DND-41 (cell line): Measurements from ENCODE around the gene MTHFR.
A peak's percentile ranks its signal among the peaks of the same experiment; 100 is the strongest.

ENCODE experiments used
- EZH2 ChIP-seq: IDR thresholded peaks from 3 replicates; pipeline ENCODE4 v1.6.1; 2012; ENCODE audit warnings: borderline replicate concordance, low read depth, mild to moderate bottlenecking, moderate library complexity, low read length, inconsistent platforms; ENCODE audit not compliant: severe bottlenecking
- TF ChIP-seq, protein P1 (sequence below): IDR thresholded peaks from 2 replicates; pipeline ENCODE4 v1.5.1; 2012; ENCODE audit warnings: borderline replicate concordance, low read length, moderate library complexity, mild to moderate bottlenecking; ENCODE audit not compliant: poor library complexity, severe bottlenecking; ENCODE audit errors: extremely low read depth

DNA sequence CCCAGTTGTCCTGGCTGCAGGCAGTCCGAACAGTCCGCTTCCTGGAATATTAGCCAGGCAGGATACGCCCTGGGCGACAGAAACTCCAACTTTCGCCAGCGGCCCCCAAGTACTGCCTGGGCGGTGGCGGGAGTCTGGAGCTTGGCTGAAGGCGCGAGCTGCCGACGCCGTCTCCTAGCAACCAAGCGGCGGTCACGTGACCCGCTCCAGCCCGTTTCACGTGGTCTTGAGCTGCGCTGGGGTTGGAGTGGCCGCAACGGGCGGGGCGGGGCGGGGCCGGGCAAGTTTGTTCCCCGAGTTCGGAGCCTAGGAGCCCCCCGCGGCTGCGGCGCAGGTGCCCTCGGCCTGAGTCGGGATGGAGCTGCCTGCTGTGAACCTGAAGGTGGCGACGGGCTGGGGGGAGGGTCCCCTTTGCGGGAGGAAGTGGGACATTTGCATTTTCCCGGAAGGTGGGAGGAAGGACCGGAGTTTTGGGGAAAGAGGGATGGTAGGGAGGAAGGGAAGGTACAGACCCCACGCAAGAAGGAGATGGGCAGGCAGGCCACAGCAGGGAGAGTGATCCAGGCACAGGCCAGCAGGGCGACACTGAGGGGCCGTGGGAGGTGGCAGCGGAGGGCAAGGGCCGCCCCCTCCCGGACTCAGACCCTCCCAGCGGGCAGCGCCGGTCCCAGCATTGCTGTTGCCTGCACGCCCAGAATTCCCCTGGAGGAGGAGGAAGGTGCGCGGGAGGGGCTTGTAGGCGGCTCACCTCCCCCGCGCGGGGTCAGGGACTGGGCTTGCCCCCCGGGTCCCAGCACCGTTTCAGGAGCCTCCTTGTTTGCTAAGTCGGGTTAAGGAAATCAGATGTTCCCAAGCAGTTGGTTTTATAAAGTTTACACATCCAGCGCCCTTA lies 69.7 kb downstream of the MTHFR start, which contains the start of gene AGTRAP:
- peak; percentile 74 for TF ChIP-seq EZH2
- TF ChIP-seq, protein P1, sequence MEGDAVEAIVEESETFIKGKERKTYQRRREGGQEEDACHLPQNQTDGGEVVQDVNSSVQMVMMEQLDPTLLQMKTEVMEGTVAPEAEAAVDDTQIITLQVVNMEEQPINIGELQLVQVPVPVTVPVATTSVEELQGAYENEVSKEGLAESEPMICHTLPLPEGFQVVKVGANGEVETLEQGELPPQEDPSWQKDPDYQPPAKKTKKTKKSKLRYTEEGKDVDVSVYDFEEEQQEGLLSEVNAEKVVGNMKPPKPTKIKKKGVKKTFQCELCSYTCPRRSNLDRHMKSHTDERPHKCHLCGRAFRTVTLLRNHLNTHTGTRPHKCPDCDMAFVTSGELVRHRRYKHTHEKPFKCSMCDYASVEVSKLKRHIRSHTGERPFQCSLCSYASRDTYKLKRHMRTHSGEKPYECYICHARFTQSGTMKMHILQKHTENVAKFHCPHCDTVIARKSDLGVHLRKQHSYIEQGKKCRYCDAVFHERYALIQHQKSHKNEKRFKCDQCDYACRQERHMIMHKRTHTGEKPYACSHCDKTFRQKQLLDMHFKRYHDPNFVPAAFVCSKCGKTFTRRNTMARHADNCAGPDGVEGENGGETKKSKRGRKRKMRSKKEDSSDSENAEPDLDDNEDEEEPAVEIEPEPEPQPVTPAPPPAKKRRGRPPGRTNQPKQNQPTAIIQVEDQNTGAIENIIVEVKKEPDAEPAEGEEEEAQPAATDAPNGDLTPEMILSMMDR: no peak
